ENCODE data around the gene DRC3.

The DRC3 gene

DNA sequence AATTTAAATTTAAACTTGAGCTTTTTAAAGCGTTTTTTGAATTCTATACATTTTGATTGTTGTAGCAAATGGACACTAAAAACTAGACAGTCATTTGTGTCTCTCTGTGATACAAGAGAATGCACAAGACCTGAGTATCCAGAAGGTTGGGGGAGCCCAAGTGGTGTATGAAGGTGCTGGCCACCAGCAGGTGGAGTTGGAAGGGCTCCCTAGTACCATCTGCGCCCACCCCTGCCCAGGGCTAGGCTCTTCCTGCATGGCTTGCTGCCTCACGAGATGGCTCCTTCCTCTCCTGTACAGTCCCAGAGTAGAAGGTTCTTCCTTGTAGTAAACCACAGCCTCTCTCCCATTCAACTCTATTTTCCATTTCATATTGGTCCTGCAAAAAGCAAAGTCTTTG lies 83.6 kb downstream of the DRC3 start:
- DNase-seq (ENCODE audit: low spot score), result no peak

DNA sequence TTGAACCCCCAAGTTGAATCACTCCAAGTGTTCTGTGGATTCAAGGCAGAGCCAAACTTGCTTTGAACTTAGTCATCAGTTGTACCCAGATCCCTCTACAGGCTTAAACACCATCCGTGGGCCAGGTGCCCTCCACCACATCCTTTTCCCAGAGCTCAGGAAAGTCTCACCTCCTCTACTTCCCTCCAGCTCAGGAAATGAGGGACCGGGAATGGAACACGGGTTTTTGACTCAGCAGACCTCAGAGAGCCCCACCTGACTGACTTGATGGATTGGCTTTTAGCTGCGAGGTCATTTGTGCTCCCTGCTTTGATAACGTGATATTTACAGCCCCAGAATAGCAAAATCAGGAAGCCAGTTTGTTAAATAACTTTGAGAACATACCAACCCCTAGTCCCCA lies 86.6 kb downstream of the DRC3 start:
- DNase-seq (ENCODE audit: low spot score), result no peak

DNA sequence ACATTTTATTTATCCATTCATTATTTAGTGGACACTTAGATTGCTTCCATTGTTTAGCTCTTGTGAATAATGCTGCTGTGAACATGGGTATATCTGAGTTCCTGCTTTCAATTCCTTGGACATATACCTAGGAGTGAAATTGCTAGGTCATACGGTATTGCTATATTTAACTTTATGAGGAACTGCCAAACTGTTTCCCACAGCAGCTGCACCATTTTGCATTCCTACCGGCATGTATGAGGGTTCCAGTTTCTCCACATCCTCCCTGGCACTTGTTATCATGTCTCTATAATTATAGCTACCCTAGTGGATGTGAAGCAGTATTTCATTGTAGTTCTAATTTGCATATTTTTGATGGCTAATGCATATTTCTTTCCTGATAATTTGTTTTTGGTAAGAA lies 91.4 kb downstream of the DRC3 start:
- DNase-seq (ENCODE audit: low spot score), result no peak

DNA sequence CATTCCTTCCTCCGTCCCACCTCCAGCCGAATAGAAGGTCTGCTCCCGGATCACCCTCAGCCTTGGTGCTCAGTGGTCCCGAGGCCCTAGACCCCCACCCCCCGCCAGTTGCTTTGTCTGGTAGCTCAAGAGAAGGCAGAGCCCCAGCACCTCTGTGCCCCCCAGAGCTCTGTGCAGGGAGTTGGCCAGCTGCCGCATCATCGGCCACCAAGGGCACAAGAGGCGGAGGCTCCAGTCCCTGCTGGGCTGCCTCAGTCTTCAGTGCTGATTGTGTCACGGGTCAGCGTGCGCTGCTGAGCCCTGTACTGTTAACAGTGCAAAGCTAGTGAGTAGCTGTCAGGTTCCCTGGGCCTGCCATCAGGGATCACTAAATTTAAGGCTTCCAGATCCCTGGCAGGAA lies 92.9 kb downstream of the DRC3 start:
- no peak for DNase-seq (ENCODE audit: low spot score)

Data from D341Med (cell line).